Suprapubic skin (tissue), 4 donors: ENCODE measurements around the gene TTC28.

Source experiments
- EP300 ChIP-seq: sonication (generic); formaldehyde crosslinking; IDR thresholded peaks from one replicate; pipeline ENCODE4 v1.6.1; 2017; ENCODE audit warnings: antibody characterized with exemption
- POLR2A ChIP-seq, 2 donors: fragments of 450-650 bp; IDR thresholded peaks; one replicate each; pipeline ENCODE4 v1.6.1; 2017; ENCODE audit warnings: antibody characterized with exemption in 2 of 2, mild to moderate bottlenecking in 2 of 2, moderate library complexity in 2 of 2
- POLR2AphosphoS5 ChIP-seq, 3 donors: sonication (generic); formaldehyde crosslinking; IDR thresholded peaks; one replicate each; pipeline ENCODE4 v1.6.1; 2017; ENCODE audit warnings: antibody characterized with exemption in 3 of 3
- TF ChIP-seq, protein P1 (sequence below), 2 donors: fragments of 200-600 bp in 1 of 2; fragments of 450-650 bp in 1 of 2; sonication (generic) in 1 of 2; IDR thresholded peaks; one replicate each; pipeline ENCODE4 v1.5.1; 2016 to 2019; ENCODE audit warnings: antibody characterized with exemption in 2 of 2, mild to moderate bottlenecking in 1 of 2, moderate library complexity in 1 of 2

DNA sequence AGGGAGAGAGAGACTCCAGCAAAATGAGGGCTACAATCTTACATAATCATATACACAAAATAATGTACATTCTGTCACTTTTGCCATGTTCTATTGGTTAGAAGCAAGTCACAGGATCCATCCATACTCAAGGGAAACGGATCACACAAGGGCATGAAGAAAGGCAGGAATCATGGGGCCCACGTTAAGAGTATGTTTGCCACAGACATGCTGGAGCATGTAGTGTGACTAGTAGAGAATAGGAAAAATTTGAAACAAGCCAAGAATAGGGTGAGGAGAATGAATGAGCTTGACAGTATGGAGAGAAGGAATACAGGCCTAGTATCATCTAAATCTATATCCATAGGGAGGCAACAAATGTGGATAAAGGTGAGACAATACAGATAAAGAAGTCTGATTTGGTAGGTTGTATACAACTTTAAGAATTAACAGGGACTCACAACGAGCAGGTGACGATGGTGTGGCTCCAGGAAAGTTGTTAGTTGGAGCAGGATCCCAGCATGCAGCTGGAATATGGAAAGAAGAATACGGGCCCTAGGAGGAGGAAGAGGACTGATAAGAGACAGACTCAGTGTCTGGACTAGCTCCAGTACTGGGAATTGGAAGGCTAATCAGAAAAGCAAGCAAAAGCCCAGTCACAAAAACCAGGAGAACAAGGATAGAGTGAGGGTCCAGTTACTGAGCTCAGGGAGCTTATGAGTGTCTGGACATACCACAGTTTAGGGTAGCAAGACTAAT, 458.8 kb downstream of the TTC28 start:
- TF ChIP-seq, protein P1, sequence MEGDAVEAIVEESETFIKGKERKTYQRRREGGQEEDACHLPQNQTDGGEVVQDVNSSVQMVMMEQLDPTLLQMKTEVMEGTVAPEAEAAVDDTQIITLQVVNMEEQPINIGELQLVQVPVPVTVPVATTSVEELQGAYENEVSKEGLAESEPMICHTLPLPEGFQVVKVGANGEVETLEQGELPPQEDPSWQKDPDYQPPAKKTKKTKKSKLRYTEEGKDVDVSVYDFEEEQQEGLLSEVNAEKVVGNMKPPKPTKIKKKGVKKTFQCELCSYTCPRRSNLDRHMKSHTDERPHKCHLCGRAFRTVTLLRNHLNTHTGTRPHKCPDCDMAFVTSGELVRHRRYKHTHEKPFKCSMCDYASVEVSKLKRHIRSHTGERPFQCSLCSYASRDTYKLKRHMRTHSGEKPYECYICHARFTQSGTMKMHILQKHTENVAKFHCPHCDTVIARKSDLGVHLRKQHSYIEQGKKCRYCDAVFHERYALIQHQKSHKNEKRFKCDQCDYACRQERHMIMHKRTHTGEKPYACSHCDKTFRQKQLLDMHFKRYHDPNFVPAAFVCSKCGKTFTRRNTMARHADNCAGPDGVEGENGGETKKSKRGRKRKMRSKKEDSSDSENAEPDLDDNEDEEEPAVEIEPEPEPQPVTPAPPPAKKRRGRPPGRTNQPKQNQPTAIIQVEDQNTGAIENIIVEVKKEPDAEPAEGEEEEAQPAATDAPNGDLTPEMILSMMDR (IDR thresholded peaks at IDR 0.05): no peak
- TF ChIP-seq POLR2AphosphoS5 (IDR thresholded peaks at IDR 0.05): no peak
- TF ChIP-seq POLR2A (IDR thresholded peaks at IDR 0.05): no peak
- TF ChIP-seq EP300: no peak
